ENCODE results near the gene TMEM181.

- TF ChIP-seq, protein P1, sequence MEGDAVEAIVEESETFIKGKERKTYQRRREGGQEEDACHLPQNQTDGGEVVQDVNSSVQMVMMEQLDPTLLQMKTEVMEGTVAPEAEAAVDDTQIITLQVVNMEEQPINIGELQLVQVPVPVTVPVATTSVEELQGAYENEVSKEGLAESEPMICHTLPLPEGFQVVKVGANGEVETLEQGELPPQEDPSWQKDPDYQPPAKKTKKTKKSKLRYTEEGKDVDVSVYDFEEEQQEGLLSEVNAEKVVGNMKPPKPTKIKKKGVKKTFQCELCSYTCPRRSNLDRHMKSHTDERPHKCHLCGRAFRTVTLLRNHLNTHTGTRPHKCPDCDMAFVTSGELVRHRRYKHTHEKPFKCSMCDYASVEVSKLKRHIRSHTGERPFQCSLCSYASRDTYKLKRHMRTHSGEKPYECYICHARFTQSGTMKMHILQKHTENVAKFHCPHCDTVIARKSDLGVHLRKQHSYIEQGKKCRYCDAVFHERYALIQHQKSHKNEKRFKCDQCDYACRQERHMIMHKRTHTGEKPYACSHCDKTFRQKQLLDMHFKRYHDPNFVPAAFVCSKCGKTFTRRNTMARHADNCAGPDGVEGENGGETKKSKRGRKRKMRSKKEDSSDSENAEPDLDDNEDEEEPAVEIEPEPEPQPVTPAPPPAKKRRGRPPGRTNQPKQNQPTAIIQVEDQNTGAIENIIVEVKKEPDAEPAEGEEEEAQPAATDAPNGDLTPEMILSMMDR (IDR thresholded peaks at IDR 0.05): no peak
- TF ChIP-seq POLR2A (IDR thresholded peaks at IDR 0.05): no peak
Measured at GRCh38 chr6:158571826-158572652, 12.1 kb downstream of the TMEM181 start.

Measured in breast epithelium (tissue), 3 donors.